Stimulated activated CD8-positive, alpha-beta memory T cell treated with anti-CD3 and anti-CD28 coated beads, Interleukin-12 subunit alpha, Interleukin-12 subunit beta, amount 100 ng/mL, for 4 hours (primary cell): ENCODE results near the gene PIWIL1.

Experiments
- DNase-seq: peaks from one replicate; pipeline ENCODE4 v3.0.0-alpha.2; 2020; ENCODE audit warnings: low read depth

Gene PIWIL1

DNA sequence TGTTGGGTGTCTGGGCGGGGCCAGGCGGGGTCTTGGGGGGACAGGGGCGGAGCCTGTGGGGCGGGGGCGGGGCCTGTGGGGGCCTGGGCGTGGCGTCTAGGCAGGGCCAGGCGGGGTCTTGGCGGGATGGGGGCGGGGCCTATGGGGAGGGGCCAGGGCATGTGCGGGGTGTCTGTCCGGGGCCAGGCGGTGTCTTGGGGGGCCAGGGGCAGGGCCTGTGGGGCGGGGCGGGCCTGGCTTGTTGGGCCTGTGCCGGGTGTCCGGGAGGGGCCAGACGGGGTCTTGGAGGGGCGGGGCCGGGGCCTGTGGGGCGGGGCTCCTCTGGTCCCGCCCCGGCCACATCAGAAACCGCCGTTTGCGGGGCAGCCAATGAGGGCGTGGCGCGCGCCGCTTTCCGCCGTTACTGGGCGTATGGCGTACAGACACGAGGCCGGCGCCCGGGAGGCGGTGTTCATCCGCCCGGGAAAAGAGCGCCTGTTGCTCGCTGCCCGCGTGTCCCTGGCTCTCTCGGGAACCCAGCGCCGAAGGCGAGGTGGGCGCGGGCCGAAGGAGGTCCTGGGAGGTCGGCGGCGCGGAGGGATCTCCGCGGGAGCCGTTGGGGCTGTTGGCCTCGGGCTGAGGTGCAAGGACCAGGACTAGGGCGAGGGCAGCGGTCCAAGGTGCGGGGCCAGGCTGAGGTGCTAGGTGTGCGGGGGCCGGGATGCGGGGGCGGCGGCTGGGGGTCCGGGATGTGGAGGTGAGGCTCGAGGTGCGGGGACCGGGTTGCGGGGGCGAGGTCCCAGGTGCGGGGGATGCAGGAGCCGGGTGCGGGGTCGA is at the start of gene PIWIL1:
TSS of gene PIWIL1 (plus strand) at position 400 of the 816 bp plus-strand sequence. CDS start 4,705 bp downstream, outside the sequence.
- DNase-seq, result no peak

DNA sequence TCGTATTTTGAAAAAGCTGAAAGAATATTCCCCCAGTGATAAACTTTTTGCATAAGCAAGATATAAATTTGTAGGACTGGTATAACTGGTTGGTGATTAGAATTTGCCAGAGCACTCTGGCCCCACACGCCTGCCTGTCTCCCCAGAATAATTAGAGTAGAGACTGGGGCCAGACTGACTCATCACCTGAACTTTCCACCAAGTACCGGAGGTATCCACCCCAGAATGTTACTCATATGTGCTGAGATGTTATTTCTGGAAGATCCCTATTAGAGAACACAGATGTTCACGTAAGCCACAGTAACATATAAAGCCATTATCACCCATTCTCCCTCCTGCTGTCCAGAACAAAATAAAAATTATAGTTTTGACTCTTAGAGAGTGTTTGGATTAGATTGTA is 49.5 kb upstream of the PIWIL1 start:
- DNase-seq, result no peak

DNA sequence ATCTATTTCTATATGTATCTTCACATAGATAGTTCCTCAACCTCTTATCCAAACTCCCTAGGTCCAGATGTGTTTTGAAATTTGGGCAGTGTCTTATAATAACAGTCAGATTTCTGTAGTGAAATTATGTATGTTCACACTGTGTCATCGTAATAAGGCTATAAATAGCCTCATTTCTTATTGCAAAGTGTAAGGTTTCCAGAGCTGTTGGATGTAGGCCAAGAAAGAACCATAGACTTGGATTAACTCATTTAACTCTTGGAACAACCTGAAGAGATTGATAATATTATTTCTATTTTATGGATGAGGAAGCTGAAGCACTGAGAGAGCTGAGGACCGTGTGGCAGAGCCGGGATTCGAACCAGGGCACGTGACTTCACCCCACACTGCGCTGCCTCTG is 49.0 kb upstream of the PIWIL1 start:
- DNase-seq, result no peak

DNA sequence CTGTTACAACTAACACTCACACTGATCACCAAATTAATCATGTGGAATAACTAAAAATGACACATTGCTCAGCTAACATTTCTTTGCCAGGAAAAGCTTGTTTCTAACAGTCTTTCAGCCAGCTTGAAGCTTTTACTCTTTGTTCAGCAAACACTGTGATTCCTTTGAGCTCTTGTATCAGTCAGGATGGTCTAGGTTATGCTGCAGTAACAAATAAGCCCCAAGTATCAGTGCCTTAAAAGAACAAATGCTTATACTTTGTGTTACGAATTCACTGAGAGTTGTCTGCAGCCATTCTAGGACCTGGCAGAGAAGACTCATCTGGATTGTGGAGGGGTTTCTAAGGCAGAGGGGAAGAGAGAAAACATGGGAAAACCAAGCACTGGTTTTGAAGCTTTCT is 47.6 kb upstream of the PIWIL1 start:
- no peak for DNase-seq

DNA sequence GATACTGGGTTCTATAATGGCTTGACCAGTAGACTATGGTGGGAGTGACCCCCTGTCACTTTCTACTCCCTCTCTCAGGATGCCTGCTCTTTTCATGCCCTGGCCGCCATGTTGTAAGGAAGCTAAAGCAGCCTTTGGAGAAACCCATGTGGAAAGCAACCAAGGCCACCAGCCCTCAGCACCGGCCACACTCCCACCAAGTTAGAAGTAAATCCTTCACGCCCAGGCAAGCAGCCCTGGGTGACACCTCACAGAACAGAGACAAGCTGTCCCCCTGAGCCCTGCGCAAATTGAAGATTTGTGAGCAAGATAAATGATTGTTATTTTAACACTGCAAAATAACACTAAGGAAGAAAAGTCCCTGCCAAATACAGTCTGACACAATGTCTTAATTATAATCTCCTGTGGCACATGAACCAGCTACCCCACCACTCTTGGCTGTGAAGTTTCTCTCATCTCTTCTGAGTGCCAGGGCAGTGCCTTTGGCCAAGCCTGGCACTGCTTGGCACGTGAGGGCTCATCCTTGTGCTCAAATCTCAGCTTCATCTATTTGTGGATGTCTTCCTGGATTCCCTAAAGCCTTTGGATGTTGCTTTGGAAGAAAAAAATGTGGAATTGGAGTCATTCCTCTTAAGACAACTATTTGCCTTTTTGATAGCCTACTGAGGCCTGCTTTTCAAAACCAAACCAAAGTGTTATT is 39.2 kb upstream of the PIWIL1 start:
- DNase-seq, result no peak

DNA sequence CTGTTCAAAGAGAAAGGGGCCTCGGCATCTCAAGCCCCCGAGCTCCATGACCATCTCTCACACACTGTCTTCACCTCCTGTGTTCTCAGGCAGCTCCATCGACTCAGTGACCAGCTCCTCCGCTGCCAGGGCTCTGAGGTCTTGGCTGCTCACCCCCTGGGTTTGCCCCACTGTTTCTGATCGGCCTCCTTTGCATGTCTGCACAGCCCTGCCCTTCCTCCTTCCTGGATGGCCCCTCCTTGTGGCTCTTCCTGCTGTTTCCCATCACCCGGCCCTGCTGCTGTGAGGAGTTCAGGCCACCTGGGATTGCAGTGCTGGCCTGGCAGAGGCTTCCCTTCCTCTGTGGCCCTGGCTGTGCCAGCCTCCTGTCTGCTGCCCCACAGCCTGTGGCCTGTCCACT is 38.1 kb upstream of the PIWIL1 start:
- no peak for DNase-seq

DNA sequence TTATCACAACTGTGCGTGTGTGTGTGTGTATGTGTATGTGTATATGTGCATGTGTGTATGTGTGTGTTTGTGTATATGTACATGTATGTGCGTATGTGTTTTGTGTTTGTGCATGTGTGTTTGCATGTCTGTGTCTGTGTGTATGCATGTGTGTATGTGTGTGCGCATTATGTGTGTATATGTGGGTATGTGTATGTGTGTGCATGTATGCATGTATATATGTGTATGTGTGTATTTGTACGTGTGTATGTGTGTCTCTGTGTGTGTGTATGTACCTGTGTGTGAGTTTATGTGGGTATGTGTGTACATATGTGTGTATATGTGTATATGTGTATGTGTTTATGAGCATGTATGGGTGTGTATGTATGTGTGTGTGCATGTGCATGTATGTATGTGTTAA is 37.6 kb upstream of the PIWIL1 start:
- no peak for DNase-seq

DNA sequence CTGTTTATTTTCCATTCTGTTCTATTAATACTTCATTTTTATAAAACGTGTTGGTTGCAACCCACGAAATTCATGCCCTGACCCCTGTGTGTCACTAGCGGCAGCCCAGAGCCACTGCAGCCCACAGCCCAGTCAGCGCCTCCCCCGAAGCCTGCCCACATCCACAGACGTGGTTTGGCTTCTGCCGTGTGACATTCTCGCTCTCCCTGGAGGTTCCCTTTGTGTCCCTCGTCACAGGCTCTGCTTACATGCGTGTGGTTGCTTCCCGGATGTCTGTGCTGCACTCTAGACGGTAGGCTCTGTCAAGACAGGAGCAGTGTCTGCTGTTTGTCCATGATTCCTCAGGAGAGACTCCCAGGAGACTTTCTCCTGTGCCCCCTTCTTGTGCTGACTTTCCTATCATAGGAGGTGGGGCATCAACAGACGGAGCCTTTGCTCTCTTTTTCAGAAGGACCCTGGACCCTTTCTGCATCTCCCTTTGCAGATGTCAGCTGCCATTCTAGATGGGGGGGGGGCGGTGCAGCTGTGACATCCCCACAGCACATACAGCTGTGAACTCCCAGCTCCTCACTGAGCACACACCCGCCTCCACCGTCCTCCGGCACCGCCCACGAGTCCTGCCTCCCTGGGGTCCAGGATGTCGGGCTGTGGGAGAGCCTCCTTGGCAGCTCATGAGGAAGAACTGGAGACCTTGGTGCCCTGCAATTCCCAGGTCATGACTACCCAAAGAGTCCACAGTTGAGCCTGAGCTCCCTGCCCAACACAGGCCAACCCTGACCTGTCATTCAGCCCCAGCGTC is 36.8 kb upstream of the PIWIL1 start:
- no peak for DNase-seq

DNA sequence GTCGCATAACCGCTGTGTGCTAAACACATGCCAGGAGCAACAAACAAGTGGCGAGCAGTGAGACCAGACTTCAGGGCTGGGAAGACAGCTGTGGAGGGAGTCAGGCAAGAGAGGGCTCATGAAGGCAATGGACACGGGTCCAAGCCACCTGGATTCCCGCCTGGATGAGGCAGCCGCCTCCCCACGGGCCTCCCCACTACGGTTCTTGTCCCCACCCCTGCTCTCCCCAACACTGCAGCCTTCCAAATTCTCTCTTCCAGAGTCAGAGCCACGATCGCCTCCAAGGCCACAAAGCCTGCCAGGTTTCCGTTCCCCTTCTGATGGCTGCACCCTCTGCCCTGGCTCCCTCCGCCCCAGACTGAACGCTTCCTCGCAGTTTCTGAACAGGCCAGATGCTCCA is 36.1 kb upstream of the PIWIL1 start:
- no peak for DNase-seq

DNA sequence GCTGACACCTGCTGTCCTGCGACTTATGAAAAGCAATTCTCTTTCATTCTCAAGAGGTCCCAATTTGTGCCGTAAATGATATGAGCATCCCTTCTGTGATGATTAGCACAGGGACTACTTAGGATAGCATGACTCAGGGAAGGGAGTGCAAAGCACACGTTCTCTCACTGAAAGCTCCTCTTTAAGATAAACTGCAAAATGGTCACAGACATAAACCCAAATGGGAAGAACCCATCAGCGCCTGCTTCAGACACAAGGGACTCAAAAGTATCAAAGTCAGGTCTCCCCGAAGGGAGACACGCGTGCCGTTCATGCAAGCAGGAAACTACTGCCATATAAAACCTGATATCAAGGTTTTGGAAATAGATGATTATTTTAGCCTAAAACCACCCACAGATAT is 33.9 kb upstream of the PIWIL1 start:
- DNase-seq, result no peak

DNA sequence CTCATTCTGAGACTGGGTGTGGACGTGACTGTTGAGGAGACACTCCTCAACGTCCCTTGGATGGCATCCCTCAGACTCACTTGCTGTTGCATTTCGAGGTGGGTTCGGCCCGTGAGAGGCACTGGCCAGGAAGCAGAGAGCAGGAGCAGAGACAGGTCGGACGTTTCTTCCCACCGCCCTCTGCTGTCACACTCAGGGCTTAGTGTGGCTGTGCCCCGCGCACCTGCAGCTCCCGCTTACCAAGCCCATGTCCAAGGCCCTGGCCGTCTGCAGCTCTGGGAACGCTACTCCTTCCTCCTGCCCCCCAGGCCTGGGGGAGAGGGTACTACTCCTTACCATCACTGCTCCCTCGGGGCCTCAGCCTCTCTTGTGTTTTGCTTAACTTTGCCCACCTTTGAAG is 29.8 kb upstream of the PIWIL1 start:
- DNase-seq, result no peak

DNA sequence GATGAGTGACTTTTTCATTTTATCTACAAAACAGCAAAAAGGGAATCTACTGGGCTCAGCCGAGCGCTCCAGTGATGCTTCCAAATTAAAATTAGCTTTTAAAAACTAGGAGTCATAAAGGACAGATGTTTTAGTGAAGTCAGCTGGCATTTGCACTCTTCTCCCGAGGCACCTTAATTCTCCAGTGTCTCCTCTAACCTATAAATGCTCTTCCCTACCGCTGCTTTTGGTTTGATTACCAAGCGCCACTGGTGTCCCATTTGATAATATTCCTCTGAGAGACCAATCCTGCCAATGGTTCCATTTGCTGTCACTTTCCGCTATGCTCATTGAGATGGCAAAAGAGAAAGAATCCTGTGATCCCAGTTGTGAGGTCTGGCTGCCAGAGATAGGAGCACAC is 29.3 kb upstream of the PIWIL1 start:
- no peak for DNase-seq

DNA sequence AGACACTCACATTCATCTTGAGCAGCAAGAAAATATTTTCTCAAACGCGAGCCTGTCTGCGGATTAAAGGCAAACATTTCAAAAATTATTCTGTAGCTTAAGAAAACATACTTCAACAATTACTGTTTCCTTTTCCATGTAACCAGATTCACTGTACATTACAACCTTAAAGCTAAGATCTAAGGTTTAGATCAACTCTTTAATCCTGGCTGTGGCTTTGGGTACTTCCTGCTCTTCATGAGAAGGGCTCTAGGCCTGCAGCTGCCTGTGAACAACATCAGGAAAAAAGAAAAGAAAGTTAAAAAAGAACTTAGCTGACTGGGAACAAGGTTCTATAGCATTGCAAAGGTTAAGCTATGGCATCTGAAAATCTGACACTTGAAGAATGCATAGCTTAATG is 21.4 kb upstream of the PIWIL1 start:
- no peak for DNase-seq

DNA sequence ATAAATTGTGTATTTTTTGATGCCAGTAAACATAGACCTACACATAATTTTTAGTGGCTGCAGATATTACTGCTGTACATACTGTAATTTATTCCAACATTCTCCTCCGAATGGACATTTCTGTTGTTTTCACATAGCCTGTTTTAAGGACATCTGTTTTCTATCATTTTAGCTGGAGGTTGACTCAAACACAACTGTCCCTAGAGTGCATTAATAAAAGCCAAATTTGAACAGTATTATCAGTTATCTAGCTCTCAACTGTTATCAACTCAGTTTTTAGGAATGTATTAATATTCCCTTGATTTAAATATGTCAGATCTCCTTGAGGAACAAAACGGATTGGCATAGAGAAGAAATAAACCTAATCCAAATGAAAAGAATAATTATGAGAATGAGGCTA is 17.2 kb upstream of the PIWIL1 start:
- DNase-seq, result no peak

DNA sequence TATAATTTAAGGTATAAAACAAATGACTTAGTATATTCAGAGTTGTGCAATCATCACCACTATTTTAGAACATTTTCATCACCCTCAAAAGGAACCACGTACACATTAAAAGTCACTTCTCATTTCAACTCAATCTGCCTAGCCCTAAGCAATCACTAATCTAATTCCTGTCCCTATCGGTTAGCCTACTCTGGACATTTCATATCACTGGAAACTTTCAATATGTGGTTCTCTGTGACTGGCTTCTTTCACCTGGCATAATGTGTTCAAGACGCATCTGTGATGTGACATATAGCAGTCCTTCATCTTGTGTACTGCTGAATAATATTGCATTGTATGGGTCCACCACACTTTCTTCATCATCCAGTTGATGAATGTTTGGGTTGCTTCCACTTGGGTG is 15.4 kb upstream of the PIWIL1 start:
- DNase-seq, result no peak

DNA sequence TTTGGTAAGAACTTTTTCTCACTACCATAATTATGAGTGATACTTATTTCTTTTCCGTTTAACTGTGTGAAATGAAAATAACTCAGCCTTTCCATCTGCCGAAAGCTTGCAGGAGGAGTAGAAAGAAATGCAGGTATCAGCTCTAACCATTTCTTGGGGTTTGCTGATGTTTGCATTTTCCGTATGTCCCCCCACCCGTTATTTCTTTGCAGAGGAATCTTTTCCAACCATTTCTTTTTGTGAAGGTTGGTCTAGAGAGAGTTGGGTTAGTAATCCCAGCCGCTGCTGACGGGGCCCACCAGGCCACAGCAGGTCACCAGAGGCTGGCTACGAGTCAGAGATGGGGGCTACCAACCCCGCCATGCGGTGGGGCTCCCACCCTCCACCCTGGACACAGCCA is 7.0 kb upstream of the PIWIL1 start:
- no peak for DNase-seq

DNA sequence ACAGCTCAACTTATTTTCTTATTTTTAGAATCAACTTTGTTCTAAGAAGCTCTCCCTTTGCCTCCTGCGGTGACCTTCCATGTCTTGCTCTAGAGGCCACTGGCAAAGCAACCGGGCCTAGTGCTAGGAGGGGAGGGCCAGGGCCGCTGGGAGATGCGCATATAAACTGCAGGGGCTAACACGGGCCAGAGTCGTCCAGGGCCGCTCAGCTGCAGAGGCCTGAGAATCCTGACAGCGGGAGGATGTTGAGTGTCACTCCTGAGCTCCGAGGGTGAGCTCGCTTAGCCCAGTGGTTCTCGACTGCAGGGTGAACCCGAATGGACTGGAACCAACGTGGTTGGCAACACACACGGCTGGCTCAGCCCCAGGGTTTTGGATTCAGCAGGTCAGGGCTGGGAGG is 6.5 kb upstream of the PIWIL1 start:
- no peak for DNase-seq

DNA sequence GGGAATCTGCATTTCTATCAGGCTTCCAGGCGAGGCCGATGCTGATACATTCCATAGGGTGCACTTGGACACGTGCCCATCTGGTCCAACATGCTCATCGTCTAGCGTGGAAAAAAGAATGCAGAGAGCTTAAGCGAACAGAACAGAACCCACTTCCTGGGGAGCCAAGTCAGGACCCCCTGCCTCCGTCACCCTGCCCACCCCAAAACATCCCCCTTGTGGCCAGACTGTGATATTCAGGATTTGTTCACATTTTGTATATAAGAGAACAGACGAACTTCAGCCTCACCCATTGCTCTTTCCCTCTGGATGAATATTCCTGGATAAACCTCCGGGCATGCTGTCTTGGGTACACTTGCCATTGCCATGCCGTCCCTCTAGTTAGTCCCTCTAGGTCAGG is 4.3 kb upstream of the PIWIL1 start:
- no peak for DNase-seq

DNA sequence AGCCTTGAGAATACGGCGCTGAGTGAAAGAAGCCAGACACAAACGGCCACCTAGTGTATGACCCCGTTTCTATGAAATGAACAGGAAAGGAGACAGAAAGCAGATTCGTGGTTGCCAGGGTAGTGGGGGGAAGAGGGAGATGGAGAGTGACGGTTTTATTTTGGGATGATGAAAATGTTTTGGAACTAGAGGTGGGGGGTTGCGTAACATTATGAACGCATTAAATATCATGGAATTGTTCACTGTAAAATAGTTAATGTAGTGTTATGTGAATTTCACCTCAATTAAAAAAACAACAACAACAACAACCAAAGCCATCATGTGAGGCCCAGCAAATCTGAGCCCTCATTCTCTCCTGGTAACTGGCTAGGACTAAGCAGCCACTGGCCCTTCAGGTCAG is 3.3 kb upstream of the PIWIL1 start:
- no peak for DNase-seq

DNA sequence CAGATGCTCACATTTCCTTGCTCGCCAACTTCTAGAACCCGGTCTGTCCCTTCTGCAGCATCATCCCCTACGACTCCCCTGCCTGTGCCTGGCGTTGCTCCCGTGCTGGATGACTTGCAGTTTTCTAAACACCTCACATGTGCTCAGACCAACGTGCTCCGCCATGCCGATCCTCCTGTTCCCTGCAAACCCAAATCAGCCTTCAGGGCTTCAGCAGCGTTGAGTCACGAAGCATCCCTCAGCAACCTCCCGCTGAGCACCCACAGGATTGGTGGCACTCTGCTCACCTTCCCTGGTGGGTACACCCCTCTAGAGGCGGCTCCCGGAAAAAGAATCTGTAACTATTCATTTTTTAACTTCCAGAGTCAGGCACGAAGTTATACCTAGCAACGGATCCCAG is 2.8 kb upstream of the PIWIL1 start:
- DNase-seq, result no peak

DNA sequence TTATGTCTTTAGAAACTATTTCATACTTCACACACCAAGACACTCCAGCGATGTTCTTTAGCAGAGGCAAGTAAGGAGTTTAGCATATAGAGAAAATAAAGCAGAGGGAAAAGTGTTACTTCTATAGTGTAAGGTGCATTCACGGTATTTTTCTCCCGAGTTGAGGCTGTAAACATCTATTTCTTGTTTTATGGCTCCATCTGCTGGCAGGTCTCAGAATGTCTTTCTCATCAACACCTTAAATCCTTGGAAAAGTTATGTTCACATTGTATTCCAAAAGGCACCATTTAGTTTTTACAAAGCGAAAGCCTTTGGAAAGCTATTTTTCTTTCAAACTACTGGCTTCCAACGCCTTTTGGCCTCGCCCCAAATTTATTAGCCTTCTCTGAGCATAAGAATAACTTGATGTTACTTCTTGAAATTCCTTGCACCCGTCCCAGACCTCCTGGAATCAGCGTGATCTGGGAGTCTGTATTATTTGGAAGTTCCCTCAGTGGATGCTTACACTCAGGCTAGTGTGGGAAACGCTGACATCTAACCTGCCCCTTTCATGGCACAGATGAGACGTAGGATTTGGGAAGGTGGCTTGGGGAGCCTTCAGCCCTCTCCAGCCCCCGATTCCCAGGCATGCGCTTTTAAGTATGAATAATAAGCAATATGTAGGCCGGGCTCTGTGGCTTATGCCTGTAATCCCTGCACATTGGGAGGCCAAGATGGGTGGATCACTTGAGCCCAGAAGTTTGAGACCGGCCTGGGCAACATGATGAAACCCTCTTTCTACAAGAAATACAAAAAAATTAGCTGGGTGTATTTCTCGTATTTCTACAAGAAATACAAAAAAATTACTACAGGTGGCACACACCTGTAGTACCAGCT is 1.9 kb upstream of the PIWIL1 start:
- no peak for DNase-seq
